Smooth muscle cell of the brain vasculature (primary cell): ENCODE measurements around the gene SNAI3.

ENCODE experiments used
- DNase-seq: peaks from one replicate; pipeline ENCODE4 v3.0.0-alpha.2; 2012; ENCODE audit warnings: low read depth, low spot score

The SNAI3 gene

DNA sequence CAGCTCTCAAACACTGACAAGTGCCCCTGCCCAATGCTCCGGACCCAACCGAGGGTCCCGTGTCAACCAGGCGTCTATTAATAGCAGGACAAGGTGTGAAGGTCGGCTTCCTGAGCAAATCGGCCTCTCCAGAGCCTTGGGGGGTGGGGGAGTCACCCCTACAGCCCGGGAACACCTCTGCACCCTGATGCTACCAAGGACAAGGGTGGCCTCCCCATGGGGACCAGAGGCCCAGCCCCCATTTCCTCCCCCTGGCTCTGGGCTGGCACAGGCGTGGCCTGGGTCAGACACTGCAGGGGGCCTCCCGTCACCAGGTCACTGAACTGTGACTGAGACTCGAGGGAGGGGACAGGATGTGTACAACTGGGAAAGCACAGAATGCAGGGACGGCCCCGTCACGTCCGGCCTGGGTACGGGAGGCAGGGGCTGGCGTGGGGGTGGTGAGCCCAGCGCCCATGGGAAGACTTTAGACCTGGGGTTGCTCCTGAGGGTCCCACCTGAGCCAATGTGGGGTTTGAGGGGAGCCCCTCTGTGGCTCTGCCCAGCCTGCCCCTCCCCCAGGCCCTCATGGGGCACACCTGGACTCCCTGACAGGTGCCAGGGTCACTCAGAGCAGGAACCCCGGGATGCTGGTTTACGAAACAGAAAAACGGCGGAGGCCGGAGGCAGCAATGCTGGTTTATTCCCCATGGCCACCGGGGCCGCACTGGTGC, 34.9 kb downstream of the SNAI3 start:
- DNase-seq: no peak

DNA sequence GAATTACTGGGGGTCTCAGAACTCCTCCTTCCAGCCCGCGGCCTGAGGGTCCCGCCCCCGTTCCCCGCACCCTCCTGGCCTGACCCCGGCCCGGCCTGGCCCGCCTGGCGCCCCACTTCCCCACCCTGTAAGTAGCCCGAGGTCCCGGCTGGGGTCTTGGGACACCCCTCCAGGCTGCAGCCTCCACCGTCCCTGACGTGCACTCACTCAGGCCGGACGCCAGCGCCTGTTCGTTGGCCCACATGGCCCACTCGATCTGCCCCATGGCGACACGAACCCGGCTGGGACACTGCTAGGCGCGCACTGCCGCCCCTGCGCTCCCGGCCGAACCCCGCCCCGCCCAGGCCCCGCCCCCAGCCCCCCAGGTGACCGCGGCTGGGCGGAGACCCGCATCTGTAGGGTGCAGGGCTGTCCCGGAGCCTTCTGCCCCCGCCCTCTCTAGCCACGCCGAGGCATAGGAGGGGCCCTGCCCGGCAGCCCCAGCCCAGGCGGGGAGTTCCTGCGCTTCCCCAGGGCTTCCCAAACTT, 35.5 kb downstream of the SNAI3 start, which contains the start of gene CYBA:
Gene CYBA (minus strand): TSS at position 305 of the 527 bp plus-strand sequence. CDS start 40 bp downstream, at position 265.
- no peak for DNase-seq

DNA sequence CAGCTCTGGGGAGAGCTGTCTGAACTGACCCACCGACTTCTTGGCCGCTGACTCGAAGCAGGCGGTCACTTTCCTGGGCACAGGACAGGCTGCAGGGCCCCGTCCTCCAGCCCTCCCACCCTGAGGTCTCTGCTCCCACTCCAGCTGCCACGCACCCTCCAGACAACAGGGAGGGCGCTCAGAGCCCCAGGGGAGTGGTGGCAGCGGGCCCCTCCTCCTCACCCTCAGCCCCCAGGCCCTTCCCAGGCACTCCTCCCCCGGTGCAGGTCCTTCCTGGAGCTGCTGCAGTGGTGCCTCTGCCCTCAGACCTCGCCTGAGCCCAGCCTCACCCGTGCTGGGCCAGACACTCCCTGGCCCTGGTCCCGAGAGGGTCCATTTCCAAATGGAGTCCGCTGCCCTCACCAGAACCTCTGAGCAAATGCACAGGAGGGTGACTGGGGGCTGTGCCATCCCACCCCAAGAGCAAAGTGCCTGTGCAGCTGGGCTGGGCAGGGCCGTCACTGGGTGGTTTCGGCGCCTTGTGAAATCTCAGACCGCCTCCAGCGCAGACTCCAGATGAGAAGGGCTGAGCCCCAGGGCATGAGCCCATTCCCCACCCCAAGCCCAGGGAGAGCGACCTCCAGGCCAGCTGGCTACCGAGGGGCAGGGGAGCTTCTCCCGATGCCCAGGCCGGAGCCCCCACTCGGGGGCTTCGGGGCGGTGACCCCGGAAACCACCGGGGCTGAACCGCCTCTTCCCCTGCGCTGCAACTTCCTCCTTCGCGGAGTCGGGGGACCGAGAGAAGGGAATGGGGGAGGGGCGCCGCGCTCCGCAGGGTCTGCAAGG, 36.2 kb downstream of the SNAI3 start:
- no peak for DNase-seq

DNA sequence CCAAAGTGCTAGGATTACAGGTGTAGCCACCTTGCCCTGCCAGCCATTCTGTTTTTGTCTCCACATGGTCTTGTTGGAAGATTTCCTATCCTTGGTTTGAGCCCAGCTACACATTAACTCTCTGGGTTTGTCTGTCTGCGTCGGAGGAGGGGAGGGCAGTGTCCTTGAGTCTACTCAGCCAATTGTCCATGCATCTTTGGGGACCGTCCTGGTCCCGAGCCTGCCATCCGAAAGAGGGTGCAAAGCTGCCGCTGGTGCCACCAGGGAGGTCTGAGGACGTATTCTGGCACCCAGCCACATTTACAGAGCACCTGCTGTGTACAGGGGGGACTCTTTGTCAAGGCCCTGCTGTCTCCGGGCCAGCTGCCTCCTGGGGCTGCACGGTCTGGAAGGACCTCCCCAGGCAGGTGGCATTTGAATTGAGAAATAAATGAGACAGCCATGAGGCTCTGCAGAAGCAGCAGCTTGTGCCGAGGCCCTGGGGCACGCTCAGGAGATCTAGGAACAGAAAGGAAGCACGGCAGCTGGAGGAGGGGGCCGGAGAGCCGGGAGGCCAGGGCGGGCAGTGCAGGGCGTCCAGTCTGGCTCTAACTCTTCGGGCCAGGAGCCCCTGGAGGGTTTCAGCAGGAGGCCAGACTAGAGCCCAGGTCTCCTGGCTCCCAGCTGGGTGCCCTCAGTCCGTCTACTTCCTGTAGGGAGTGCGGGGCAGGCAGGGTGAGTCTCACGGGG, 36.9 kb downstream of the SNAI3 start:
- DNase-seq: no peak

DNA sequence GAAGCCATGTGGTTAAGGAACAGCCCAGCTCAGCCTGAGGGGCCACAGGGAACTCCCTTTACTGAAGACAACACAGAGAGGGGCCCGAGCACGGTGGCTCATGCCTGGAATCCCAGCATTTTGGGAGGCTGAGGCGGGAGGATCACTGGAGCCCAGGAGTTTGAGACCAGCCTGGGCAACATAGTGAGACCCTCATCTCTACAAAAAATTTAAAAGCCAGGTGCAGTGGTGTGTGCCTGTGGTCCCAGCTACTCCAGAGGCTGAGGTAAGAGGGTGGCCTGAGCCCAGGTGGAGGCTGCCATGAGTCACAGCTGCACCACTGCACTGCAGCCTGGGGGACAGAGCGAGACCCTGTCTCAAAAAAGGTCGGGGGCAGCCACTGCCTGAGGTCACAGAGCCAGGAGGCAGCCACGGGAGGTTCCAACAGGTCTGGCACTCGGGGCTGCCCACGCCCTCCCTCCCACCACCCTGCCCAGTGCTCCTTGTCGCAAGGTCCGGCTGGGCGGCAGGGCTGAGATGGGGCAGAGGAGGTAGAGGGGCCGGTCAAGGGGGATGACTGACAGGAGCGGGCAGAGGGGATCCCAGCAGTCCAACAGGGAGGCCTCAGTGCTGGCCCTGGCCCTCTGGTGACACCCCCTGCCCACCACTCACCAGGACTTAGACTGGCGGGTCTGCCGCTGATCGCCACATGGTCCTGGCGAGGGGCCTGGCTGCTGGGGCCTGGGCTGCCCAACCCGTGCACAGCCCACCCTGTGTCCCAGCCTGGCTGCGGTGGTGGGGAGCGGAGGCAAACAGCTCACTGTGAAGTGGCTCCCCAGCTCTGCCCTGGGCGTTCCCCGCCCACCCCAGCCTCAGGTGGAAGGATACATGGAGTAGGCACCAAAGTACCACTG, 38.9 kb downstream of the SNAI3 start:
- no peak for DNase-seq

DNA sequence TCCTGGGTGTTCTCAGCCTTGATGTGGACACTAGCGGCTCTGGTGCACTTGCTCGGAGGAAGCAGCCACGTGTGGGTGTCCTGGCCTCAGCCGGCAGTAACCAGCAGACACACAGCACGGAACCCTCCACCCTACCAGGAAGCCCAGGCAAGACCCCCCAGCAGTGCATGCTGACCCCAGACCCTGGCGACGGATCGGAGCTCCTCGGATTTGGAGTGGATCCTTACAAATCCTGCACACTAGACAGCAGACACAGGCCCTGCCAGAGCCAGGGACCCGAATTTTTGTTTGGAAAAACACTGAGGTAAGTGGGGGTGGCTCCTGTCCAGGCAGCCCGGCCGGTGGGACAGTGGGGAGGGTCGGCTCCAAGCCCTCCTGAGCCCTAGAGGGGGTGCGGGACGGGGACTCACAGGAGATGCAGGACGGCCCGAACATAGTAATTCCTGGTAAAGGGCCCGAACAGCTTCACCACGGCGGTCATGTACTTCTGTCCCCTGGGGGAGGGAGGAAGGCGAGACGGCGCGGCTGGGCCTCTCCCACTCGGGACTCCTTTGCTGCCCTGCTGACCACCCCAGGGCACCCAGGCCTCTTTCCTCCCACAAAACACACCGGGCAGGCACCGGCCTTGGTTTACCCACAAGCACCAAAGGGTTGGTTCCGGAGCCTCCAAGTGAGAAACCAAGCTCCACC, 39.8 kb downstream of the SNAI3 start:
- no peak for DNase-seq

DNA sequence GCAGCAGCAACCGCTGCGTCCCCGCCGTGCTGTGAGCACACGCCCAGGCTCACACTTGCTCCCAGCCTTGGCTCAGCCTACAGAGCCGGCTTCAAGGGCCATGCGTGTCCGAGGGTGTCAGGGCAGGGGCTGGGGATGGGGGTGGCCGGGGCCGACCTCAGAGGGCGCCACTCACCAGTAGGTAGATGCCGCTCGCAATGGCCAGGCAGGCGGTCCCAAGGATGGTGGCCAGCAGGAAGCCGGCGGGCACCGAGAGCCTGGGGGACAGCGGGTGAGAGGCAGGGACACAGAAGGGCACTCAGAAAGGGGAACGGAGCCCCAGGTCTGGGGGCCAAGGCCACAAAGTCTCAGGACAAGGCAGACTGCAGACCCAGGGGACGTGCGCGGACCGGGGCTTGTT, 40.4 kb downstream of the SNAI3 start:
- DNase-seq: no peak

DNA sequence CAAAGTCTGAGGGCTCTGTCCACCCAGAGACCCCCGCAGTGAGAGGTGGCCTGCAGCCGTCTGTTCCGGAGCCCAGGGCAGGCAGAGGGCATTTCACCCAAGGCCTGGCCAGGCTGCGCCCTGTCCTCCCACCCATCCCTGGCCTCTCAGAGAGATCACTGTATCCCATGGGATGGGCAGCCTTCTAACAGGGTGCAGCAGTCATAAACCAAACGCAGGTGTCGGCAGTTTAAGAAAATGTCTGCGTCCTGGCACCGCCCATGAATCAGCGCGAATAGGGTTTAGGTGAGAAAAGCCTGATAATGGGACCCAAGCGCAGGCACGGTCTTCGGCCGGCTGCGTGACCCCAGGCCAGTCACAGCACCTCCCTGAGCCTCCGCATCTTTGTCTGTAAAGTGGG, 40.9 kb downstream of the SNAI3 start:
- no peak for DNase-seq

DNA sequence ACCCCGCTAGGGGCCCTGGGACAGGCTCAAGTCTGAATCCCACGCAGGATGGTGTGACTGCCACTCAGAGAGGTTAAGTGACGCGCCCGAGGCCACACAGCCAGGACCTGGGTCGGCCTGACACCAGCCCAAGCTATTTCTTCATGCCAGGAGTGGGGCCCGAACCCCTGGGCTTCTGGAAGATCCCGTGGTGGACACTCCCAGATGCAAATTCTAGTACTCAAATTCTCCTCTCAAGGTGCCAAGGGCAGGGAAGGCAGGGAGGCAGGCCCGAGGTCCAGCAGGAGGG, 42.7 kb downstream of the SNAI3 start:
- no peak for DNase-seq

DNA sequence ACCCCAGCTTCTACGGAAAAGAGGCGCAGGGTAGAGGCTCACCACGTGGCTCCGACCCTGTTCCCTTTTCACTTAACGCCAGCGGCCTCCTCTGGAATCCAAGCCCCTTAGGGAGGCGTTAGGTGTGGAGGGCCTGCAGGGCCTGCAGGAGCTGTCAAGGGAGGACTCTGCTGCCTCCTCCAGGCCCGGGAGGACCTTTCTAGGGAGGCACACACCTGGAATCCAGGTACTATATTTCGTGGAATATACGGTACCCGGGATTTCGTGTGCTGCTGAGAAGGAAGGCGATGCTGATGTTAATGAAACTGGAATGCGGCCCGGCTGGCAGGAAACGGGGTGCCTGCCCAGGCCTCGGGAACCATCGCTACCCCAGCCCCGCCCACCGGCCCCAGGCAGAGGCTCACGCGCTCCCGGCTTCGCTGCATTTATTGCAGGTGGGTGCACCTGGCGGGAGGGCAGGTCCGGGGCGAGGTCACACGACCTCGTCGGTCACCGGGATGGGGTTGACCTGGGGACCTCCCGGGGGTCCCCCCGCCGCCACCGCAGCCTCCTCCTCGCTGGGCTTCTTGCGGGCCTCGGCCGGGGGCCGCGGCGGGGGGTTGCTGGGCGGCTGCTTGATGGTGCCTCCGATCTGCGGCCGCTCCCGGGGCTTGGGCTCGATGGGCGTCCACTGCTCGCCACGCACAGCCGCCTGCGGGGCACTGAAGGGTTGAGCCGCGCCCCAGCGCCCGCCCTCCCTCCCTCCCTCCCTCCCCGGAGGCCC, 43.2 kb downstream of the SNAI3 start:
- no peak for DNase-seq

DNA sequence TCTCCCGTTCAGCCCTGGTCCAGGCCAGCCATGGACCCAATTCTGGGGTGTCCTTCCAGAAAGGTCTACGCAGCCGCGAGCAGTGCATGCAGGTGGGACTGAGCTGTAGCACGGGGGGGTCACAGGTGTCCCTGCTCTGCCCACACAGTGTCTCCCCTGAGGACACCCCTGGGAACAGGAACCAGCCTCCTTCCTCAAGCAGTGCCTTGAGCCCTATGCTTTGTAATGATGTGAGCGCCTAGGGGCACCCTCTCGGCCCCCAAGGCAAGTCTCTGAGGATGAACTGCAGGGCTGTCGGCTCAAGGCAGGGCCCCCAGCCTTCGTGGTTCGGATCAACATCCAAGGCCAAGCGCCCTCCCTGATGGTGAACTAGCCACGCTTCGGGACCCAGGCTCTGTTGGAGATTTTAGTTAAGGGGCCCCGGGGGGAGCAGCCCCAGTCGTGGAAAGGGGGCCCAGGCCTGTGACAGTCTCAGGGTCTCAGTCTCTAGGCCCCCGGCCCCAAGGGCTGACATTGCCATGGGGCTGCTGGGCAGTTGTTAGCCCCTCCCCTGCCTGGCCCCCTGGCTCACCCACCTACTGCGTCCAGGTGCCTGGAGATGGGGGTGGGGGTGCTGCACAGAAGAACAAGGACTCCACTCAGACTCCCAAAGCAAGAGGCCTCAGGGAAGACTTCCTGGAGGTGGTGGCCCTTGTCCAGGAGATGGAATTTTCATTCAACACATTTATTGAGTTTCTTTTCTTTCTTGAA, 45.6 kb downstream of the SNAI3 start:
- DNase-seq: no peak

DNA sequence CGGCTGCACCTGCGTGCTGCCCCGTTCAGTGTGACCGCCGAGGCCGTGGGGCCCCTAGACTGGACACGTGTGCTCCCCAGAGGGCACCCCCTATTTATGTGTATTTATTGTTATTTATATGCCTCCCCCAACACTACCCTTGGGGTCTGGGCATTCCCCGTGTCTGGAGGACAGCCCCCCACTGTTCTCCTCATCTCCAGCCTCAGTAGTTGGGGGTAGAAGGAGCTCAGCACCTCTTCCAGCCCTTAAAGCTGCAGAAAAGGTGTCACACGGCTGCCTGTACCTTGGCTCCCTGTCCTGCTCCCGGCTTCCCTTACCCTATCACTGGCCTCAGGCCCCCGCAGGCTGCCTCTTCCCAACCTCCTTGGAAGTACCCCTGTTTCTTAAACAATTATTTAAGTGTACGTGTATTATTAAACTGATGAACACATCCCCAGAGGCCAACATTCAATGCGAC, 46.2 kb downstream of the SNAI3 start:
- no peak for DNase-seq

DNA sequence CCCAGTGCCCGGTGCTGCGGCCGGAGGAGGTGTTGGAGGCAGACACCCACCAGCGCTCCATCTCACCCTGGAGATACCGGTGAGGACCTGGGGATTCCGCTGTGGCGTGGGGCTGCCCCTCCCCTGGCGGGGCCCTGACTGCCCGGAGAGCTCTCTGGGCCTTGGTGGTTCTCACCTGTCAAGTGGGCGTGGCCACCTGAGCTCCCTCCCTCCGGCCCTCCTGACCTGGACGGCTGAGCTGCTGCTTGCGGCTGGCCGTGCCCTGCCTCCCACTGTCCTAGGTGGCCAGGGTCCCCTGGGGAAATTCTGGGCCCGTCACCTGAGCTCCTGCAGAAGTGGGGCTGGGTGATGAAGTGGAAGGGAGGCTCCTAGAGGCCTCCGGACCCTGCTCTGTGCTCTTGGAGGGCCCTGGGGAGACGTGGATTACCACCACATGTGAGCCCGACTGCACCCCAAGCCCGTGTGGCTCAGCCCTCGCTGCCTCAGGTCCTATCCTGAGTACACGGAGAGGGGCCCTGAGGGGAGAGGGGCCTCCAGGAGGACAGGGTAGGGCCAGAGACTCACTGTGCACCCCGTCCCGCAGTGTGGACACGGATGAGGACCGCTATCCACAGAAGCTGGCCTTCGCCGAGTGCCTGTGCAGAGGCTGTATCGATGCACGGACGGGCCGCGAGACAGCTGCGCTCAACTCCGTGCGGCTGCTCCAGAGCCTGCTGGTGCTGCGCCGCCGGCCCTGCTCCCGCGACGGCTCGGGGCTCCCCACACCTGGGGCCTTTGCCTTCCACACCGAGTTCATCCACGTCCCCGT, 46.9 kb downstream of the SNAI3 start:
- no peak for DNase-seq

DNA sequence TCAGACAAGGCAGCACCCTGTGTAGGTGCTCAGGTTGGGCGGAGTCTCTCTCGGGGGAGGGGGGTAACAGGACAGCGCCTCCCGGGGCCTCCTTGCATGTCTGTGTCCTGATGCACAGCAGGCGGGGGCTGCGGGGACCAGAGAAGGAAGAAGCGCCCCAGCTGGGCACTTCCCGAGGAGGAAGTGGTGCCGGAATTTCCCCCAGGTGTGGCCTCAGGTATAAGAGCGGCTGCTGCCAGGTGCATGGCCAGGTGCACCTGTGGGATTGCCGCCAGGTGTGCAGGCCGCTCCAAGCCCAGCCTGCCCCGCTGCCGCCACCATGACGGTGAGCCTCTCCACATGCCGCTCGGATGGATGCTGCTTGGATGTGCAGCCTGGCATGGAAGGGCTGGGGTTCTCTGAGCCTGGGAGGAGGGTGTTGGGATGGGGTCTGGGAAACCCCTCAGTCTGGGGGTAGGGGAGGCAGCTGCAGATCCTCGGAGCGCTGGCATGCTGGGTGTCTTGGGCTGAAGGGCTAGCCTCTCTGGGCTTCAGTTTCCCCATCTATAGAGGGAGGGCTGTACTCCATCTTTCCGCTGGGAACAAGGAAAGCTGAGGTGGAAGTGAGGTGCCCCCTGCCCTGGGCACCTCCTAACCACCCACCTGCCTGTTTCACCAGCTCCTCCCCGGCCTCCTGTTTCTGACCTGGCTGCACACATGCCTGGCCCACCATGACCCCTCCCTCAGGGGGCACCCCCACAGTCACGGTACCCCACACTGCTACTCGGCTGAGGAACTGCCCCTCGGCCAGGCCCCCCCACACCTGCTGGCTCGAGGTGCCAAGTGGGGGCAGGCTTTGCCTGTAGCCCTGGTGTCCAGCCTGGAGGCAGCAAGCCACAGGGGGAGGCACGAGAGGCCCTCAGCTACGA, 47.7 kb downstream of the SNAI3 start, which contains the start of gene IL17C:
Gene IL17C (plus strand): TSS at position 250 of the 908 bp plus-strand sequence. CDS start 70 bp downstream, at position 320.
- no peak for DNase-seq

DNA sequence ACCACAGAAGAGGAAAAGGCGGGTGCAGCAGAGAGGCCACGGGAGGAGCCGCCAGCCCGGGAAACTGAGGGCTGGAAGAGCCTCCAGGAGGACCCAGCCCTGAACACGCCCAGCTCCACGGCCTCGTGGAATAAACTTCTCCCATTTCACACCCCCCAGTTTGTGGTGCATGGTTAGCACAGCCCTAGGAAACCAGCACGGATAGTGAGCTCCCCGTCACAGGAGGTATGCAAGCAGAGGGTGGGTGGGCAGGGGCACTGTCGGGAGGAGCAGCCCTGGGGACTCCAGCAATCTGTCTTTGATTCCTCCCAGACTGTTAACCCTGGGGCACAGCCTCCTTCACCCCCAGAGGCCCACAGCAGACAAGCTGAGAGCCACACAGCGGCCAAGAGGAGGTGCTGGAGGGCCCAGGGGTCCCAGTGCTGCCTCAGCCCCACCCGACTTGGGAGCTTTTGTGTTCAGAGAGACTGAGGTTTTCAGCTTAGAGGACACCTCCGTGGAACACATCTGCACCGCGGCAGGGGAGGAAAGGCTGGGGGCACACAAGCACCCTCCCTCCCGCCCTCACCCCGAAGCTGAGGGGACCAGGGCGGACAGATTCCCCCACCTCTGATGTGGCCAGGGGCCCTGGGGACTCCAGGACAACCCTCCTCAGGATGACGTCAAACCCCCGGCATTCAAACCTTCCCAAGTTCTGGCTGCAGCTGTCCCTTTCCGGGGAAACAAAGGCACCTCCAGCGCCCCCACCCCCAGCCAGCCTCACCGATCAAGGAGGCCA, 49.6 kb downstream of the SNAI3 start:
- no peak for DNase-seq

DNA sequence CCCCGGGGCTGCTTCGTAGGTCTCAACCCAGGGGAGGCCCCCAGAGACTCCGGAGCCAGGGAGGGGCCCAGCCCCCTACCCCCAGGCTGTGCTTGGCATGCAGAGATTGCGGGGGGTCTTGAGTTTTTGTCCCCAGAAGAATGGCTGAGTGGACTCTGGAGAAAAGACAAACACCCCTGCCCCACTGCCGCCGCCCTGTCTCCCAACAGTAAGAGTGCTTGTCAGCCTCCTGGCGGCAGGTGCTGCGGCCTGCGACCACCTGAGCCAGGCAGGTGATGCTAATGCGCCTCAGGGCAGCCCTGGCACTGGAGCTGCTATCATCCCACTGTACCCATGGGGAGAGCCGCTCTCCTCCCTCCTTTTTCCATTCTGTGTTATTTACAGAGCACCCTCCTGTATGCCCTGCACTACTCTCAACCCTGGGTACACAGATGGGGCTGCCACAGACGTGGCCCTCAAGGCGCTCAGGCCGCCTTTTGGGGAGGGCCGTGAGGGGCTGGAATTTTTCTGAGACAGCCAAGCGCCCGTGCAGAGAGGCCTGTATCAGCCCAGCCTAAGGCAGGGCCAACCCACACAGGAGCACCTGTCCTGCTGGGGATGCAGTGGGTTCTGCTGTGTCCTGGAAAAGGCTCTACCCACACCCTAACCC, 50.5 kb downstream of the SNAI3 start:
- no peak for DNase-seq
